GM19455 (cell line): Measurements from ENCODE around the gene SUSD4.
"Not testable (repeated sequence)": the region's sequence is repeated elsewhere in the genome, so short reads cannot be mapped to it uniquely, and the experiment has no call there.

Experiments used
- ATAC-seq: cut with Tn5 transposase; IDR thresholded peaks from one replicate; pipeline ENCODE4 v1.9.1; 2021; ENCODE audit not compliant: unreplicated experiment

SUSD4 gene

DNA sequence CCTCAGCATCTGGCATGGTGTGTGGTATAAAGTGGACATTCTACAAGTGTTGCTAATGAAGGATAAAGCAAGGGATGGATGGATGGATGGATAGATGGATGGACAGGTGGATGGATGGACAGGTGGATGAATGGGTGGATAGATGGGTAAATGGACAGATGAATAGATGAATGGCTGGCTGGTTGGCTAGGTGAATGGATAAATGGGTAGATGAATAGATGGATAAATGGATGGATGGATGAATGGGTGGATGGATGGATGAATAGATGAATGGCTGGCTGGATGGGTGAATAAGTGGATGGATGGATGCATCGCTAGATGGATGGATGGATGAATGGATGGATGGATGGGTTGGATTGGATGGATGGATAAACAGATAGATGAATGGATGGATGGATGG lies 66.2 kb downstream of the SUSD4 start:
- no peak for ATAC-seq

DNA sequence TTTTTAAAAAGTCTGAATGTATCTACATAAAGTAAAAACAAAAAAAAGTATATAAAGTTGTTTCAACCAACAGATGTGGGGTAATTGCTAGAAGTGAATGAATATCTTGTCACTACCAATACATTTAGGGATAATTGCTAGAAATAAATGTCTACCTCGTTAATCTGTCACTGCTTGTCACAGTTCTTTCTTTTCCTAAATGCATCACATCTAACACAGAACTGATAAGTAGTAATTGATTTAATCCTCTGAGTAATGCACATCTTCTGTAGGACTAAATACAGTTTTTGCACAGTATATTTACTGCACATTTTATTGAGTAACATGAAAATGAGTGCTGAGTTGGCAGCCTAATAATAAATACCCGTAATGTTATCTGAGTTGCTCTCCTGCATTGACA lies 72.2 kb downstream of the SUSD4 start:
- ATAC-seq = no peak

DNA sequence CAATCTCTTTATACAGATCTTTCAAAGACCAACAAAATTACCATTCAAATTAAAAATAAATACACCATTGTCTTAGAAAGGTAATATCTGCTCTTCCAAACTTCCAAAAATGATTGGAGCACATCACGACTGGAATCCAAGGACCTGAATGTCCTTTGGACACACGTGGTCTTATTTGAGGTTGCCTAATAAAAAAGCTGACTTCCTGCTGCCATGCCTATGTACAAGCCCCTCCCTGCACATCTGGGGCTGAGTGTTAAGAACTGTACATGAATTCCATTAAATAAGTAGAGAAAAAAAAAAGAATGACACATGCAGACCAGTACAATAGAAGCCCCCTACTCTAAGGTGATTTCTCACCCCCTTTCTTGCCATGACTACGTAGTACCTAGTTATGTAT lies 73.6 kb downstream of the SUSD4 start:
- no peak for ATAC-seq

DNA sequence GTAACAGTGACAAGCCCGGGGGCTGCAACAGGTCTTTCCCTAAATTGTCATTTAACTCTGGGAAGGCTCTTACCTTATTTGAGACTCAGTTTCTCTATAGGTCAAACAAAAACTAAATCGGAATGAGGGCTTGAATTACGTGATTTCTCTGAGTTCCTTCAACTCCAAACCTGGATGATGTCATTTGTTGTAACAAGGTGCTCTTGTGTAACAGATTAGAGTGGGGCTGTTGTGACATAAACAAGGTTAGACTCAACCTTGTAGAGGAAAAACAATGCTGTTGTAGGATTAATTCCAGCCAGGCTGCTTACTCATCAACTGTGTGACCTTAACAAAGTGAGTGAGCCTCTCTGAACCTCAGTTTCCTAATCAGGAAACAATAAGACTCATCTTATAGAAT lies 74.4 kb downstream of the SUSD4 start:
- no peak for ATAC-seq

DNA sequence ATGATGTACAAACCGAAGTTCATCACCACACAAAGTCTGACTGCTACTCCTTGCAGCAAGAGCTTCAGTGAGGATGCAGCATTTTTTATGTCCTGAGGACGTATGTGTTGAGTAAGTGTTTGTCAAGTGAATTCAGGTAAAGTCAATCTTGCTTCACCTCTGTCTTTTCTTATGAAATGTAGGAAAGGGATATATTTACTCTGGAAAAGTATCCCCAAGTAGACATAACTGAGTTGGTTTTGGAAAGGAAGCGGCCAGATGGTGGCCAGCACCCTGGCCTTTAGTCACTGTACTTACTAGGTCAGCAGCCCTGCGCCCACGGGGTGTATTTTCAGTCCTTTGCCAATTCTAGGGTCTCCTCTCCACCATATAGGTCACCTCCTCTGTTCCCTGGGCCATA lies 75.2 kb downstream of the SUSD4 start:
- no peak for ATAC-seq

DNA sequence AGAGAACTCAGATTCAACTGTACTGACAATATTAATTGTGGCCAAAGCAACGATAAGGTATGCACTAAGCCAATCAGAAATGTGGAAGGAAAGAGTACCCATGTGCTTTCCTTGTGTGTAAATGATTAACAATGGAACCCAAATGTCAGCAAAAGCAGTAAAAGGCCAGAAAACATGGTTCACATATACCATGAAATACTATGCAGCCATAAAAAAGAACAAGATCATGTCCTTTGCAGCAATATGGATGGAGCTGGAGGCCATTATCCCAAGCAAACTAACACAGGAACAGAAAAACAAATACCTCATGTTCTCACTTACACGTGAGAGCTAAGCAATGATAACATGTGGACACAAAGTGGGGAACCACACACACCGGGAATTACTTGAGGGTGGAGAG lies 78.5 kb downstream of the SUSD4 start:
- no peak for ATAC-seq

DNA sequence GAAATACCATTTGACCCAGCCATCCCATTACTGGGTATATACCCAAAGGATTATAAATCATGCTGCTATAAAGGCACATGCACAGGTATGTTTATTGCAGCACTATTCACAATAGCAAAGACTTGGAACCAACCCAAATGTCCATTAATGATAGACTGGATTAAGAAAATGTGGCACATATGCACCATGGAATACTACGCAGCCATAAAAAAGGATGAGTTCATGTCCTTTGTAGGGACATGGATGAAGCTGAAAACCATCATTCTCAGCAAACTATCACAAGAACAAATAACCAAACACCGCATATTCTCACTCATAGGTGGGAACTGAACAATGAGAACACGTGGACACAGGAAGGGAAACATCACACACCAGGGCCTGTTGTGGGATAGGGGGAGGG lies 80.3 kb downstream of the SUSD4 start:
- not testable (repeated sequence) for ATAC-seq

DNA sequence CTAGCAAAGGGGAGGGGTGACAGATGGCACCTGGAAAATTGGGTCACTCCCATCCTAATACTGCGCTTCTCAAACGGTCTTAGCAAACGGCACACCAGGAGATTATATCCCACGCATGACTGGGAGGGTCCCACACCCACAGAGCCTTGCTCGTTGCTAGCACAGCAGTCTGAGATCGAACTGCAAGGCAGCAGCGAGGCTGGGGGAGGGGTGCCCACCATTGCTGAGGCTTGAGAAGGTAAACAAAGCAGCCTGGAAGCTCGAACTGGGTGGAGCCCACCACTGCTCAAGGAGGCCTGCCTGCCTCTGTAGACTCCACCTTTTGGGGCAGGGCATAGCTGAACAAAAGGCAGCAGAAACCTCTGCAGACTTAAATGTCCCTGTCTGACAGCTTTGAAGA lies 85.7 kb downstream of the SUSD4 start:
- ATAC-seq = not testable (repeated sequence)

DNA sequence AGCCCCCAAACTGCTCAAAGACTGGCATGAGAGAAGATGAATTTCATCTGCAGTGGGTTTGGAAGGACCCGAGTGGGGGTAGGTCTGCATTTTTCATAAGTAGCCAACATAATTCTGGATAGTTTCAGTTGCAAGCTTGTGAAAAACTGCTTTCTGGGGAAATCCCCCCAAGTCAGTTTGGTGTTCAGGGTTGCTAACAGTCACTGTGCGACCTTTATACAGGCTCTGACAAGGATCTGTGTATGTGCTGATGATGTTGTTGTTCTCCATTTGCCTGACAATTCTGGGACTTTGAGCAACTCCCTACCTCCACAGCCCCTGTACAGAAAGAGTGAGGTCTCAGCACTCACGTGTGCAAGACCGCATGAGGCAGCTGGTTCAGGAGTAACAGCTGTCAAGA lies 87.9 kb downstream of the SUSD4 start:
- ATAC-seq = no peak

DNA sequence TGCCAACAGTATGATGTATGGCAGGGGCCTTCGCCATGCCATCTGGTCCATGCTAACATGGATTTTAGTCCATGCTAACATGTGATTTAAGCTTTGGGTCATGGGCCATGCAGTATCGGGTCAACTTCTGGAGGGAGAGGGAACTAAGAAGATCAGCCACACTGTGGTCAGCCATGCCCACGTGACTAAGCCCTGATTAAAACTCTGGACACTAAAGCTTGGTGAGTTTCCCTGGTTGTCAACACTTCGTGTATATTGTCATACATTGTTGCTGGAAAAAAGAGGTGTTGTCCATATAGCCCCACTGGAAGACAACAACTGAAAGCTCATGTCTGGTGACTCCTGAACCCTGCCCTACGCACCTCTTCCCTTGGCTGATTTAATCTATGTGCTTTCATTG lies 90.5 kb downstream of the SUSD4 start:
- ATAC-seq = no peak

DNA sequence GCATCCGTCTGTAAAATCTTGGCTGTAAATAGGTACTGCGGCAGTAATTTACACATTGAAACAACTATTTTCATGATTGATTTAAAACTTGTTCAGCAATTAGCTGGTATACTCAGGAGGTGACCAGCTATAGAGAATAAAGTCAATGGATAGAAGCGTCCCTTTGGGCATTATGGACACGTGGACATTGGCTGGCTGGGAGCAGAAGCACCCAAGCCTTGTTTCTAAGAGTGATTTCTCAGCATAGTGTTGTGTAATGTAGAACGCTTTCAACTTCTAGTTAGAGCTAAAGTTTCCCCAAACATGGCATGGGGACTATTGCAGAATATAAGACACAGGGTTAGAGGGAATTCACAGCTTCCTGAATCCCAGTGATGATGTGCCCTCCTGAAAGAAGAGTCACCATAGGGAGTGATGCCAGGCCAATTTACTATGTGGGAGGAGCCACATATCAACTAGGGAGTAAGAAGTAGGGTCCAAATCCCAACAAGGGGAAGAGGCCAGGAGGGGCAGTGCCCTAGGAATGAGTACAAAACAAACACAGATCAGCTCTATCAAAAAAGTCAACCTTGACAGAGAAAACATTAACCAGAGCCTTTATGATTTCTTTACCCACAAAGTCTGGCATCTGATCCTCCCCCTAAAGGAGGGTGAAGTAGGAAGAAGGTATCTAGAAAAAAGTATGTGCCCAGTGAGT lies 92.7 kb downstream of the SUSD4 start:
- ATAC-seq = no peak

DNA sequence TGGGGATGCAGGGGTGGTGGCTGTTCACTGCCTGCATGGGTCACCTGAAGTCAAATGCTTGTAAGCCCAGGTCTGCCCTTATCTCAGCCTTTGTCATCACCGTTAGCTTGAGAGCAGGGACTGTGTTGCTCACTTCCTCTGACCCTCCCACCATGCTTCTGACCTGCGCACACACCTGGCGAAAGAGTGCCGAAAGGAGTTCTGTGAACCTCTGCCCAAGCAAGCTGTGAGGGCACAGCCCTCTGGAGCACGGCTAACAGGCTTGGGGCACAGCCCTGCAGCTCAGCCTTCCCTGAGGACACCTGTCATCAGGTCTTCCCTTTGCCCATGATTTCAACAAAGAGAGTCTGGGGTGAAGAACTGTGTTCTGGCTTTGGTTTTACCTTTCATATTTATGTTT lies 93.8 kb downstream of the SUSD4 start:
- no peak for ATAC-seq

DNA sequence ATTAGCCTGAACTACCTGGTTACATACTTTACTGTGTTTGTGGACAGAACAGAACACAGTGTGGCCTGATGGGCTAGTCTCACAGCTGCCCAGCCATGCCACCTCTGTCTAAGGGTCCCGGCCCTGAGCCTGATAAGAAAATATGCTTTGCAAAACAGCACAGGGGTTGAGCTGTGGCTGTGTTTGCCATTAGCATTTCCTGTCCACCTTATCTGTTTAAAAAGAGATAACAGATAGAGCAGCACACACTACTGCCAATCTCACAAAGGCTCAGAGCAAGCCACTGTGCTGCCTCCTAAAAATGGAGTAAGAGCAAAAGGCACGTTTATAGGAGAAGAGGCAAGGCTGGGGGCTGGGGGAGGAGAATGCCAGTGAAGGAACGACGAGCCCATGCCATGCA lies 95.0 kb downstream of the SUSD4 start:
- ATAC-seq = no peak

DNA sequence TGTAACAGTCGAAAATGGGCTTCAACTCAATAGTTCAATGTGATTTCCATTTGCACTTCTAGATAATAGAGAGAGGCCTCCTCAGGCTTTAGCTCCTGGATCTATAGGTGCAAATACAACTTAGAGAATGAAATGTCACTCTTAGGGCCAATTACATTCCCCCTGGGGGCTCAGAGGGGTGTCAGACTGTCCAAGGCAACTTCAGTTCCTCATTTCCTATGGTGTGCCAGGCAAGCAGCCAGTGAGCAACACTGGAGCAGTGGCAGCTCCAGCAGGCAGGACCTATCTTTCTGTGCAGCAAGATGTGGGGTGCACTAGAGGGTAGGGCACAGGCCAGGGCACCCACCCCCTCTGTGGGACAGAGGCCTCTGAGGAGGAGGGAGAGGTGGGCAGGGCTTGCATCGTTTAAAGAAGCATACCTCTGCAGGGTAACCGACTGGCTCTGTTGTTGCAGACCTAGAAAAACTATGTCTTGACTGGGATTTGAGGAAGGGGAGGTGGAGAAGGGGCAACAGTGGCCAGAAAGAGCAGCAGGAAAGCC lies 97.3 kb downstream of the SUSD4 start:
- ATAC-seq = no peak

DNA sequence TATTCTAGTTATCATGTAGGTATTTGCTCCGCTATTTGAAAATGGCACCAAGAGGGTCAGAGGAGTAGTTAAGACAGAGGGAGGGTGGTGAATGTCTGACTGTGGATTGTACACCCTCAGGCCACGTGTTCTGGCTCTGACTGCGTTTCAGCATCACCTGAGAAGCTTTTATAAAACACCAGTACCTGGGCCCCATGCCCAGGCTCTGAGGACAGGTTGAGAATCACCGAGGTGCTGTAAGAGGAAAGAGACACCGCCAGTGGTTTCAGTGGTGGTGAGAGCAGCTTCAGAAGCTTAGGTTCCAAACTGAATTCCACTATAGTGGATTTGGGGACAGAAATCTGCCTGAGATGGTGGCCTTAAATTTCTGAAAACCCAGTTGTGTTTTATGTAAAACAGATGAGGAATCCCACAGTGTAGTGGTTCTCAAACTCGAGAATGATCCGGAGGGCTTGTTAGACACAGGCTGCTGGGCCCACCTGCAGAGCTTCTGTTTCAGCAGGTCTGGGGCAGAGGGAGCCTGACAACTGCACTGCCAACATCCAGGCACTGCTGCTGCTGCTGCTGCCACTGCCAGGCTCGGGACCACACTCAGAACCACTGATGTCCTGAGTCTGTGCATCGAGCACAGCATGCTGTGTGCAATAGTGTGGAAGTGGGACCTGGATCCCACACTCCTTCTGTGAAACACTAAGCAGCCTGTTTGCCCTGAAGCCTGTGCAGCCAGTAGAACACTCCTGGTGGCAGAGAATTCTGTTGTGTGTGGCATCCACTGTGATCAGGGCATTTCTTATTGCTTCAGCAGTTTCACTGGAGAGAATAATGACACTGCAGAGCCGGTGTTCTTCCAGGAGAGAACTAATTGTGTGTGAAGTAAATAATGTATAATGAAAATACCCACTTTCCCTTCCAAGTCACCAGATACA lies 98.7 kb downstream of the SUSD4 start:
- ATAC-seq = no peak

DNA sequence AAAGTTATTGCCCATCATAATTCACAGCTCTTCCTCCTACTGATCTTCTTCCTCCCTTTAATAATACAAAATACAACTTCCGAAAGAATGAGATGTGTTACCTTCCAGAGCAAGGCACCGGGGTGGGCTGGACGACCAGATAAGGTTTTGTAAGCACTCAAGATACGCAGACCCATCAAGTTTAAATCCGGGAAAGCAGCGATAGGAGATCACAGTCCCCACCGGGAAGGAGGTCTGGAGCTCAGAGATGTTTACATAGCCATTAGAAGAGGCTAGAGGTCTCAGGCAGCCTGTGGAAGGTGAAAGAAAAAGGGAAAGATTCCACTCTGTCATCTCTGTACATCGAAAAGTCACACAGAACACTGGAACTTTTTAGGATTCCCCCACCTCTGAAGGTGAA lies 99.4 kb downstream of the SUSD4 start:
- no peak for ATAC-seq

DNA sequence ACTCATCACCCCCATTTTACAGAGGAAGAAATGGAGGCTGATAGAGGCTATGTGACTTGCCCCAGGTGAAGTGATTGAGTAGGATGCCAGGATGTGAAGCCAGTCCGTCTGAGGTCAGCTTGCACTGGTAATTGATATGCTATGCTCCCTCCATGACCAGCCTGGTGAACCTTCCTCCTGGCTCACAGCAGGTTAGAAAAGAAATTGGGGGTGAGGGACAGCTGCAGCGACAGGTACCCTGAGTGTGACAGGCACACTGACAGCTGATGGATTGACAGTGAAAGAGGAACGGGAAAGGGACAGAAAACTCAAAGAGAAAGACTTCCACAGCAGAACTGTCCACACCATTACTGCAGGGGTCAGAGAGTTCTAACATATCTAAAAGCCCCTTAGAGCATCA lies 102.1 kb downstream of the SUSD4 start:
- no peak for ATAC-seq

DNA sequence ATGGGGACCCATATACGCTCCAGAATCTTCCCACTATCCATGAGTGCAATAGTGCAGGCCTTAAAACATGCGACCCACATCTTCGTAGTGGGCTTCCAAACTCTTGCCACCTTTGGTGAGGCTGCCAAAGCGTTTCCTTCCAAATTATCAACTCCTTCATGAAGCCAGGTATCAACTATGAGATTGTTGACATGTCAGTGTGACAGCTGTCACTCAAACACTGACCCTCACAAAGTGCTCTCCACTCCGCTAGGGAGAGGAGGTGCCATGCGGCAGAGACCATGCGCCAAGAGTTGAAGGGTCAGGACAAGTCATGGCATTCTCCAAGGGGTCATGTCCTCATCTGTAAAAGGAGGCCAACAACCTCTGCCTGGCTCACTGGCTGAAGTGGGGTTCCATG lies 103.3 kb downstream of the SUSD4 start:
- ATAC-seq = no peak

DNA sequence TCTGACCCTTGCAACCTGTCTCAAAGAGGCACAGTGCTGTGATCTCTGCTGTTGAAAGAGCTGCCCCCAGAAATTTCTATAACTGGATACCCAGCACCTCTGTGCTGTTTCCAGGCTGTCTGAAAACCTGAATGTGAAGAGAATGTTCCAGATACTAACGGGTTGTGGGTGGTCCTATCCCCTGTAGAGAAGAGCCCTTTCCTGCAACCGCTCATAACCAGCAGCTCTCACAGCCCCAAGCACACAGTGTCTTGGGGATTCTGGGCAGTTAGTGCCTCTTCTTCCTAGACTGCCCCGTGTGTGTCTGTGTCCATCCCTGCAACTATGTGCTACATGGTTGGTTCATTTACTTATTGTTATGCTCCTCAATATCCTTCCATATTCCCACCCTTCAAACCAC lies 104.5 kb downstream of the SUSD4 start:
- ATAC-seq = no peak

DNA sequence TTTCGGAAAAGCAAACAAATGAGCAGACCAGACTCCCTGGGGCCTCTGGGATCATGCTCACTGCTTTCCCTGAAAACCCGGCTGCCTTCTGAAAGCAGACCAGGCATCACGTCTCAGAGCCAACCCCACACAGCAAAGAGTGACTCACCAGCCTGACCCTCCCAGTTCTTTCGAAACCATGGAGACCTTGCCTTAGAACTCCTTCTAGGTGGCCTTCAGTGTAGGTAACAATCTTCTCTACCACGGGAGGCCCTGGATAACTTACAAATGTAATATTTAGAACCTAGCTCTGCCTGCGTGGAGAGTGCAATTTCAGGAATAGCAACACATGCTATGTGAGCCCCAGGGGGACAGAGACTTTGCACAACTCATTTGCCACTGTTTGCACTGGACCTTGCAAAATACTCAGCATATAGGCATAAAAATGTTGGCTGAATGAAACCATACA lies 105.2 kb downstream of the SUSD4 start:
- no peak for ATAC-seq

DNA sequence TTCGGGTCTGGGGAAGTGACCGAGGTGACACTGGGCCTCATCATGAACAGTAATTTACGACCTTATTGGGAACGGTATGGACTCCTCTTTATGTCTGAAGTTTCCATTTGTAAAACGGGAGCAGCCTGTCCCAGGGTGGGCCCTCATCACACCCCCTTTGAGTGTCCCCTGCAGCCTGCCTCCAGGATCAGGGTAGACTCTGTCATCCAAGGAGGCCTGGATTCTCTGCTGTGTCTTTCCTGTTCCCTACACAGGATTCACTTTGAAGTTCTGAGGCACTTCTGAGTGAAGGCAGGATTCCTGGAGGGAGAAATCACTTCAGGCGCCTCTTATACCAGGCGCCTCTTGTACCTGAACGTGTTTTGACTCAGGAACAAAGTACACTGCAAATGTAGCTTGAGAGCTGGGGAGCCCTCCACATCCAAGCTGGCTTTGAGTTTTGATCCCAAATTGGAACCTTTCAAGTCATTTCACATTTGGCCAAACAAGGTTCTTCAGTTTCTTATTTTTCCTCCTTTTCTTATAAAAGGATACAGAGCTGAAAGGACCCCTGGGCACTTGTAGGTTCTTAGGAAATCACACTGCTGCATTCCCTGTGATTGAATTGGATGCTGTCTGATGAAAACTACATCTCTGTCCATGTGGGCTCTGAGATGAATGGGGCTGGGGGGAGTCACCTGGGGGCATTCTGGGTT lies 106.0 kb downstream of the SUSD4 start:
- no peak for ATAC-seq

DNA sequence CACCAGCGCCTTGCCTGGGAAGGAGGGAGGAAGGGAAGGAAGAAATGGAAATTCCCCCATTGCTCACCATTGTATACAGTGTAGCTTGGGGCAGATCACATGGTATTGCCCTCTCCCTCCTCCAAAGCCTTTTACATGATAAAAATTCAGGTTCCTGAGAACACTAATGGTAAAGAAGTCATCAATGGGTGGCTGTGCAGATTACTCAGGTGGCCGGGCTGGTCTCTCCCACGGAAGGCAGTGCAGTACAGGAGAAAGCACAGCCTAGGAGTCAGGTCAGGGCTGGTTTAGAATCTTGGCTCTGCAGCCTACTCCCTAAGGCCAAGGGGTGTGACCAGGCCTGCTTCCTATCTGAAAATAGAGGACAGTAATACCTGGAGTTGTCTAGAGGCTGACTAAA lies 107.9 kb downstream of the SUSD4 start:
- ATAC-seq = no peak
